ENCODE measurements around the gene AADACL4. TPM values are rescaled to one million over a fixed set of nuclear protein-coding genes. Genes with fewer than 3 reads are reported as not detected.

Gene AADACL4
- total RNA-seq, 1 donor from 2014 or later: 0.31 TPM

- Mint-ChIP-seq H3K4me3 (no peak overlapping the region), H3K27me3 (ENCODE audit: low read depth) (no peaks in the 10 kb centered on the region), H3K27ac (no peak overlapping the region), H3K4me1 (peaks cover 28% of the 10 kb centered on the region), H3K36me3 (no peaks in the 10 kb centered on the region), H3K9me3 (peaks cover 14% of the 10 kb centered on the region)
- no peak for TF ChIP-seq CTCF (IDR thresholded peaks at IDR 0.05; ENCODE audit: unreplicated experiment)
- DNase-seq (ENCODE audit: low spot score in 2 of 2, unreplicated experiment in 2 of 2): no peak
These were observed 12.3 kb upstream of the AADACL4 start for GRCh38 chr1:12631571-12631970.

- Mint-ChIP-seq H3K4me3 (no peak overlapping the region), H3K9me3 (peaks cover 16% of the 10 kb centered on the region), H3K27me3 (ENCODE audit: low read depth) (no peaks in the 10 kb centered on the region), H3K4me1 (peaks cover 18% of the 10 kb centered on the region), H3K27ac (peak overlapping the region; percentile 18), H3K36me3 (no peaks in the 10 kb centered on the region)
- TF ChIP-seq CTCF (IDR thresholded peaks at IDR 0.05; ENCODE audit: unreplicated experiment): no peak
- no peak for DNase-seq (ENCODE audit: low spot score in 2 of 2, unreplicated experiment in 2 of 2)
These were observed 9.7 kb upstream of the AADACL4 start for GRCh38 chr1:12634156-12634555.

- peaks cover 21% of the 10 kb centered on the region for H3K9me3 Mint-ChIP-seq
- TF ChIP-seq CTCF (IDR thresholded peaks at IDR 0.05; ENCODE audit: unreplicated experiment): no peak
- H3K27ac Mint-ChIP-seq: no peak overlapping the region
- no peak for DNase-seq (ENCODE audit: low spot score in 2 of 2, unreplicated experiment in 2 of 2)
- H3K27me3 Mint-ChIP-seq (ENCODE audit: low read depth): no peaks in the 10 kb centered on the region
- H3K4me3 Mint-ChIP-seq: no peak overlapping the region
- H3K4me1 Mint-ChIP-seq: peaks cover 12% of the 10 kb centered on the region
- no peaks in the 10 kb centered on the region for H3K36me3 Mint-ChIP-seq
These were observed 9.1 kb upstream of the AADACL4 start for GRCh38 chr1:12634696-12635202.

GRCh38 chr1:12636098-12636950 lies 7.6 kb upstream of the AADACL4 start:
- DNase-seq (ENCODE audit: low spot score in 2 of 2, unreplicated experiment in 2 of 2): no peak
- no peak for TF ChIP-seq CTCF (IDR thresholded peaks at IDR 0.05; ENCODE audit: unreplicated experiment)
- Mint-ChIP-seq H3K27me3 (ENCODE audit: low read depth) (no peaks in the 10 kb centered on the region), H3K36me3 (peaks cover 3% of the 10 kb centered on the region), H3K9me3 (peaks cover 37% of the 10 kb centered on the region), H3K4me3 (no peak overlapping the region), H3K4me1 (peaks cover 10% of the 10 kb centered on the region), H3K27ac (peak overlapping the region; percentile 39)

- Mint-ChIP-seq H3K27ac (no peak overlapping the region), H3K4me1 (peaks cover 10% of the 10 kb centered on the region), H3K4me3 (no peak overlapping the region), H3K27me3 (ENCODE audit: low read depth) (no peaks in the 10 kb centered on the region), H3K36me3 (peaks cover 6% of the 10 kb centered on the region), H3K9me3 (peaks cover 39% of the 10 kb centered on the region)
- no peak for TF ChIP-seq CTCF (IDR thresholded peaks at IDR 0.05; ENCODE audit: unreplicated experiment)
- no peak for DNase-seq (ENCODE audit: low spot score in 2 of 2, unreplicated experiment in 2 of 2)
These were observed 6.2 kb upstream of the AADACL4 start for GRCh38 chr1:12637693-12638092.

All from mesothelial cell of epicardium (in vitro differentiated cells).